HepG2 (cell line): Measurements from ENCODE around the gene TPI1. TPM values are rescaled to one million over a fixed set of nuclear protein-coding genes. Genes with fewer than 3 reads are reported as not detected.

Experiments used
- HOXA5 ChIP-seq: sonication (generic); formaldehyde crosslinking; IDR thresholded peaks from 2 replicates; pipeline ENCODE4 v1.4.0; 2020; ENCODE audit warnings: missing genetic modification reagents
- MYC ChIP-seq: sonication (generic); formaldehyde crosslinking; IDR thresholded peaks from 2 replicates; pipeline ENCODE4 v1.9.0; 2021; ENCODE audit warnings: missing genetic modification reagents, borderline replicate concordance
- NR2F2 ChIP-seq: IDR thresholded peaks from 2 replicates; pipeline ENCODE4 v1.6.1; 2012; ENCODE audit warnings: low read depth, inconsistent platforms, borderline replicate concordance
- SMARCE1 ChIP-seq: fragments of 450-650 bp; IDR thresholded peaks from 2 replicates; pipeline ENCODE4 v1.6.1; 2017; ENCODE audit warnings: borderline replicate concordance
- XRCC5 ChIP-seq: fragments of 200-400 bp; formaldehyde crosslinking; optimal IDR thresholded peaks from 2 replicates; pipeline ENCODE3; 2017; ENCODE audit warnings: mild to moderate bottlenecking, low read length
- ZBTB39 ChIP-seq: sonication (generic); formaldehyde crosslinking; IDR thresholded peaks from 2 replicates; pipeline ENCODE4 v1.5.0; 2020; ENCODE audit warnings: missing genetic modification reagents
- ZBTB8A ChIP-seq: sonication (generic); formaldehyde crosslinking; IDR thresholded peaks from 2 replicates; pipeline ENCODE4 v1.4.0; 2020; ENCODE audit warnings: mild to moderate bottlenecking, low read depth, missing genetic modification reagents, borderline replicate concordance
- ZNF225 ChIP-seq: sonication (generic); formaldehyde crosslinking; IDR thresholded peaks from 2 replicates; pipeline ENCODE4 v1.4.0; 2020; ENCODE audit warnings: mild to moderate bottlenecking, missing genetic modification reagents
- ZNF550 ChIP-seq: sonication (generic); formaldehyde crosslinking; IDR thresholded peaks from 2 replicates; pipeline ENCODE4 v1.4.0; 2020; ENCODE audit warnings: mild to moderate bottlenecking, missing genetic modification reagents, borderline replicate concordance
- ZNF569 ChIP-seq: sonication (generic); formaldehyde crosslinking; IDR thresholded peaks from 2 replicates; pipeline ENCODE4 v1.5.0; 2020; ENCODE audit warnings: mild to moderate bottlenecking, missing genetic modification reagents, moderate library complexity, borderline replicate concordance
- ZNF790 ChIP-seq: sonication (generic); formaldehyde crosslinking; IDR thresholded peaks from 2 replicates; pipeline ENCODE4 v1.8.0; 2022; ENCODE audit warnings: missing genetic modification reagents, mild to moderate bottlenecking, borderline replicate concordance
- polyA plus RNA-seq, 8 experiments: library from polyadenylated mRNA; depleted of rRNA in 3 of 8; stranded (reverse) in 7 of 8; unstranded in 1 of 8; fragments of >200 nt; fragmentation: Illumina TruSeq in 4 of 8; extraction: Trizol in 4 of 8; gene quantifications; 2 replicates each; pipeline versions ENCODE4 v1.2.1 to v1.2.3, GENCODE V29; 2011 to 2016; ENCODE audit warnings: low read depth in 4 of 8, missing spikeins in 1 of 8, mixed read lengths in 1 of 8; ENCODE audit not compliant: insufficient read depth in 1 of 8
- total RNA-seq, 5 experiments: library from RNA; depleted of rRNA; stranded (reverse); fragments of >200 nt; fragmentation: Illumina TruSeq; extraction: Trizol; gene quantifications; 2 replicates each; pipeline ENCODE4 v1.2.3, GENCODE V29; 2016; ENCODE audit warnings: low read depth in 1 of 5
- TF ChIP-seq, protein P1 (sequence below): sonication (generic); formaldehyde crosslinking; IDR thresholded peaks from 2 replicates; pipeline ENCODE4 v1.8.0; 2022; ENCODE audit warnings: low read depth, missing genetic modification reagents
- TF ChIP-seq, protein P2 (sequence below): sonication (generic); formaldehyde crosslinking; IDR thresholded peaks from 2 replicates; pipeline ENCODE4 v1.5.0; 2020; ENCODE audit warnings: missing genetic modification reagents, mild to moderate bottlenecking, borderline replicate concordance
- TF ChIP-seq, protein P3 (sequence below): sonication (generic); formaldehyde crosslinking; IDR thresholded peaks from 2 replicates; pipeline ENCODE4 v1.4.0; 2020; ENCODE audit warnings: missing genetic modification reagents, borderline replicate concordance
- TF ChIP-seq, protein P4 (sequence below): sonication (generic); formaldehyde crosslinking; IDR thresholded peaks from 2 replicates; pipeline ENCODE4 v1.5.0; 2020; ENCODE audit warnings: mild to moderate bottlenecking, missing genetic modification reagents, borderline replicate concordance
- TF ChIP-seq, protein P5 (sequence below): sonication (generic); formaldehyde crosslinking; IDR thresholded peaks from 2 replicates; pipeline ENCODE4 v1.8.1; 2023; ENCODE audit warnings: mild to moderate bottlenecking, moderate library complexity, missing genetic modification reagents

Gene TPI1
- total and polyA plus RNA-seq, 2 of the 13 experiments (the other 11 are each of a cell fraction or from before 2014, with no cell fraction given), result 945 to 2,535 TPM

DNA sequence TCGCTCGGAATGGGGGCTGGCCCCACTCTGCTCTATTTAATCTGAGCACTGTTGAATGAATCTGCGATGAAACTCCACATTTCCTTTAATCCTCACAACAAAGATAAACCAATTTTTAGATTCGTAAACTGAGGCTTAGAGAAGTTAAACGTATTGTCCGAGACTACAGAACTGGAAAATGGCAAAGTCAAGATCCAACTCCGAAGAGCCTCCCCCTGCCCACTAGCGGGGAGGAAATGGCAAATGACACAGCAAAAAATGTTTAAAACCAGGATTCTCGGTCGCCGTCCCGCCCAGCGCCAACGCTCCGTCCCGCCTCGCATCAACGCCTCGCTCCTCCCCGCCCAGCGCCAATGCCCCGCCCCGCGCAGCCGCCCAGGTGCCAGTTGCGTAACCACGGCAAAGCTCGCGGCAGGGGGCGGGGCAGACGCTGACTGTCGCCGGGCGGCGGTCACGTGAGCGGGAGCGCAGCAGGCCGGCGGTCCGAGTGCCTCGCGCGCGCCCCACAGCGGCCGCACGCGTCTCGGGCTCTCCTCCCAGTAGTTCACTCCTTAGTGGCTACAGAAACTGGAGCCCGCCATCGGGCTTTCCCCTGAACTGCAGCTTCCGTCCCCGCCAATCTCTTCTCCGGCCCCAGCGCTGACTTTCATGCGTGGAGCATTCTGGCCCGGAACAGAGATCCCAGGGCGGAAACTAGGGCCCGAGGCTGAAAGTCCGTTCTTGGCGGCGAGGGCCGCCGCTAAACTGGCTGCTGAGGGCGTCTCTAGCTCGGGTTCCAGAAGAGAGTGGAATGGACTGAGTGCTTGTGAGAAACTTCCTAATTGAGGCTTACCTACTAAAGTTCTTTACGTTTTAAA is 23.7 kb downstream of the TPI1 start (continued):
- TF ChIP-seq, protein P1, sequence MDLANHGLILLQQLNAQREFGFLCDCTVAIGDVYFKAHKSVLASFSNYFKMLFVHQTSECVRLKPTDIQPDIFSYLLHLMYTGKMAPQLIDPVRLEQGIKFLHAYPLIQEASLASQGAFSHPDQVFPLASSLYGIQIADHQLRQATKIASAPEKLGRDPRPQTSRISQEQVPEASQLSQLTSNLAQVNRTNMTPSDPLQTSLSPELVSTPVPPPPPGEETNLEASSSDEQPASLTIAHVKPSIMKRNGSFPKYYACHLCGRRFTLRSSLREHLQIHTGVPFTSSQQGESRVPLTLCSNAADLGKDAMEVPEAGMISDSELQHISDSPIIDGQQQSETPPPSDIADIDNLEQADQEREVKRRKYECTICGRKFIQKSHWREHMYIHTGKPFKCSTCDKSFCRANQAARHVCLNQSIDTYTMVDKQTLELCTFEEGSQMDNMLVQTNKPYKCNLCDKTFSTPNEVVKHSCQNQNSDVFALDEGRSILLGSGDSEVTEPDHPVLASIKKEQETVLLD (CRISPR knock-in tag), result peak; percentile 79; the same call in 1 of the 2 replicates
- TF ChIP-seq NR2F2 (no peak), ZBTB8A (CRISPR knock-in tag) (no peak), ZNF550 (no peak), ZNF569 (no peak), HOXA5 (CRISPR knock-in tag) (0 out of 2 replicates have a peak, but pooled peaks have one; percentile 37), ZNF225 (CRISPR knock-in tag) (no peak), XRCC5 (peak; percentile 97), ZBTB39 (peak; percentile 41; the same call in 1 of the 2 replicates), SMARCE1 (no peak), ZNF790 (CRISPR knock-in tag) (no peak), MYC (CRISPR knock-in tag) (peak; percentile 88)
- TF ChIP-seq, protein P2, sequence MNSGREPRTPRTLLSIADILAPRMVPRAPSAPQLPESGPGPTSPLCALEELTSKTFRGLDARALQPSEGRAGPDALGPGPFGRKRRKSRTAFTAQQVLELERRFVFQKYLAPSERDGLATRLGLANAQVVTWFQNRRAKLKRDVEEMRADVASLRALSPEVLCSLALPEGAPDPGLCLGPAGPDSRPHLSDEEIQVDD (CRISPR knock-in tag), result 0 out of 2 replicates have a peak, but pooled peaks have one; percentile 51
- TF ChIP-seq, protein P3, sequence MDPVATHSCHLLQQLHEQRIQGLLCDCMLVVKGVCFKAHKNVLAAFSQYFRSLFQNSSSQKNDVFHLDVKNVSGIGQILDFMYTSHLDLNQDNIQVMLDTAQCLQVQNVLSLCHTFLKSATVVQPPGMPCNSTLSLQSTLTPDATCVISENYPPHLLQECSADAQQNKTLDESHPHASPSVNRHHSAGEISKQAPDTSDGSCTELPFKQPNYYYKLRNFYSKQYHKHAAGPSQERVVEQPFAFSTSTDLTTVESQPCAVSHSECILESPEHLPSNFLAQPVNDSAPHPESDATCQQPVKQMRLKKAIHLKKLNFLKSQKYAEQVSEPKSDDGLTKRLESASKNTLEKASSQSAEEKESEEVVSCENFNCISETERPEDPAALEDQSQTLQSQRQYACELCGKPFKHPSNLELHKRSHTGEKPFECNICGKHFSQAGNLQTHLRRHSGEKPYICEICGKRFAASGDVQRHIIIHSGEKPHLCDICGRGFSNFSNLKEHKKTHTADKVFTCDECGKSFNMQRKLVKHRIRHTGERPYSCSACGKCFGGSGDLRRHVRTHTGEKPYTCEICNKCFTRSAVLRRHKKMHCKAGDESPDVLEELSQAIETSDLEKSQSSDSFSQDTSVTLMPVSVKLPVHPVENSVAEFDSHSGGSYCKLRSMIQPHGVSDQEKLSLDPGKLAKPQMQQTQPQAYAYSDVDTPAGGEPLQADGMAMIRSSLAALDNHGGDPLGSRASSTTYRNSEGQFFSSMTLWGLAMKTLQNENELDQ, result no peak
- TF ChIP-seq, protein P4, sequence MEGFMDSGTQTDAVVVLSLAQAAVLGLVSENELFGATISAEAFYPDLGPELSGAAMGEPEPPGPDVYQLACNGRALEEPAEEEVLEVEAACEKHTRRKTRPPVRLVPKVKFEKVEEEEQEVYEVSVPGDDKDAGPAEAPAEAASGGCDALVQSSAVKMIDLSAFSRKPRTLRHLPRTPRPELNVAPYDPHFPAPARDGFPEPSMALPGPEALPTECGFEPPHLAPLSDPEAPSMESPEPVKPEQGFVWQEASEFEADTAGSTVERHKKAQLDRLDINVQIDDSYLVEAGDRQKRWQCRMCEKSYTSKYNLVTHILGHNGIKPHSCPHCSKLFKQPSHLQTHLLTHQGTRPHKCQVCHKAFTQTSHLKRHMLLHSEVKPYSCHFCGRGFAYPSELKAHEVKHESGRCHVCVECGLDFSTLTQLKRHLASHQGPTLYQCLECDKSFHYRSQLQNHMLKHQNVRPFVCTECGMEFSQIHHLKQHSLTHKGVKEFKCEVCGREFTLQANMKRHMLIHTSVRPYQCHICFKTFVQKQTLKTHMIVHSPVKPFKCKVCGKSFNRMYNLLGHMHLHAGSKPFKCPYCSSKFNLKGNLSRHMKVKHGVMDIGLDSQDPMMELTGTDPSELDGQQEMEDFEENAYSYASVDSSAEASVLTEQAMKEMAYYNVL (CRISPR knock-in tag), result peak; percentile 35; the same call in 1 of the 2 replicates
- TF ChIP-seq, protein P5, sequence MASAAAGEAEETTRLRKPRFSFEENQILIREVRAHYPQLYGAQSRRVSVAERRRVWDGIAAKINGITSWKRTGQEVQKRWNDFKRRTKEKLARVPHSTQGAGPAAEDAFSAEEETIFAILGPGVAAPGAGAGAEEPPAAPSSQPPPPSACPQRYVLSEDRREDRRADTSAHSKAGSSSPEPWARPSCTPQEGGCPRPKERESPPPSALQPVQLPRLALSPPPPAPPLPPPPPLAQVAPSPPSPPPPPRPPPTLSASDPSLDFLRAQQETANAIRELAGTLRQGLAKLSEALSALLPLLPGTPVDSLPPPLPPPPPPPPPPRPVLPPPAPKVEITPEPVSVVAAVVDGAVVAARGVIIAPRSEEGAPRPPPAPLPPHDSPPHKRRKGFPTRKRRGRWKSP (CRISPR knock-in tag), result peak; percentile 77
